H1 (cell line): Measurements from ENCODE around the gene KIT. TPM values are rescaled to one million over a fixed set of nuclear protein-coding genes. Genes with fewer than 3 reads are reported as not detected.

ENCODE experiments used
- RNF2 ChIP-seq: fragments of 200-900, 300-1000 bp; sonication (generic); IDR thresholded peaks from 2 replicates; pipeline ENCODE4 v1.7.1; 2016; ENCODE audit warnings: borderline replicate concordance, low read depth, mild to moderate bottlenecking, antibody characterized with exemption, low read length; ENCODE audit not compliant: poor library complexity, severe bottlenecking; ENCODE audit errors: missing control alignments
- polyA plus RNA-seq, 7 experiments: library from polyadenylated mRNA; depleted of rRNA in 3 of 7; stranded (reverse) in 5 of 7; unstranded in 2 of 7; fragments of >200 nt in 5 of 7; fragments of 200-250 nt in 2 of 7; gene quantifications; 1 replicate in 5 of 7; 2 replicates in 1 of 7; 4 replicates in 1 of 7; pipeline versions ENCODE4 v1.2.1 to v1.2.3, GENCODE V29; 2011 to 2013; ENCODE audit warnings: missing spikeins in 2 of 7, mixed read lengths in 2 of 7
- total RNA-seq: library from RNA; stranded (reverse); fragmentation: NEBNext Ultra II Directional; extraction: Animal tissue kit (Norgen Biotek cat#: 25700); gene quantifications from 2 replicates; pipeline ENCODE4 v1.2.1, GENCODE V29; 2021

Gene KIT
- total and polyA plus RNA-seq, 2 of the 8 experiments (the other 6 are each of a cell fraction or from before 2014, with no cell fraction given): 14.4 to 24.8 TPM

GRCh38 chr4:54678826-54679225, 21.1 kb downstream of the KIT start (continued):
- no peak for TF ChIP-seq RNF2
